Loucy (cell line): ENCODE measurements around the gene OR2D3.
"Not testable (repeated sequence)": the region's sequence is repeated elsewhere in the genome, so short reads cannot be mapped to it uniquely, and the experiment has no call there.

Source experiments
- H2AFZ ChIP-seq: fragments of 200-600 bp; sonication (generic); 2 replicates; pipeline ENCODE4 v1.6.0; 2016; ENCODE audit warnings: antibody characterized with exemption, mild to moderate bottlenecking, low read length, moderate library complexity
- H3F3A ChIP-seq: fragments of 200-600 bp; 2 replicates; pipeline ENCODE4 v1.6.0; 2016; ENCODE audit warnings: antibody characterized with exemption, low read depth, mild to moderate bottlenecking
- H3K27me3 ChIP-seq: fragments of 200-600 bp; sonication (generic); 2 replicates; pipeline ENCODE4 v1.6.1; 2014; ENCODE audit warnings: low read length, mild to moderate bottlenecking; ENCODE audit not compliant: insufficient read depth, poor library complexity, severe bottlenecking
- H3K36me3 ChIP-seq: fragments of 200-600 bp; sonication (generic); 2 replicates; pipeline ENCODE4 v1.6.1; 2016; ENCODE audit warnings: low read length; ENCODE audit not compliant: insufficient read depth
- H3K4me1 ChIP-seq: fragments of 200-600 bp; sonication (generic); 2 replicates; pipeline ENCODE4 v1.5.1; 2014; ENCODE audit warnings: low read length, mild to moderate bottlenecking; ENCODE audit not compliant: insufficient read depth, poor library complexity, severe bottlenecking
- H3K4me2 ChIP-seq: fragments of 200-600 bp; sonication (generic); 2 replicates; pipeline ENCODE4 v1.6.0; 2014; ENCODE audit warnings: antibody characterized with exemption, low read length, low read depth, mild to moderate bottlenecking; ENCODE audit not compliant: poor library complexity, severe bottlenecking
- H3K4me3 ChIP-seq: fragments of 200-600 bp; sonication (generic); 2 replicates; pipeline ENCODE4 v1.5.1; 2014; ENCODE audit warnings: low read length, mild to moderate bottlenecking, mixed read lengths; ENCODE audit not compliant: poor library complexity, severe bottlenecking
- H3K79me2 ChIP-seq: fragments of 200-600 bp; sonication (generic); 2 replicates; pipeline ENCODE4 v1.6.1; 2014; ENCODE audit warnings: low read length; ENCODE audit not compliant: insufficient read depth
- H3K9ac ChIP-seq: fragments of 200-600 bp; sonication (generic); 2 replicates; pipeline ENCODE4 v1.6.0; 2014; ENCODE audit warnings: mild to moderate bottlenecking, low read depth, low read length, moderate library complexity; ENCODE audit not compliant: poor library complexity, severe bottlenecking
- H3K9me2 ChIP-seq: fragments of 200-600 bp; sonication (generic); replicated peaks from 2 replicates; pipeline ENCODE4 v1.6.1; 2016; ENCODE audit warnings: low read depth, low read length, mixed read lengths
- H3K9me3 ChIP-seq: fragments of 200-600 bp; sonication (generic); 2 replicates; pipeline ENCODE4 v1.6.1; 2014; ENCODE audit warnings: mild to moderate bottlenecking, antibody characterized with exemption, low read length, low read depth; ENCODE audit not compliant: insufficient read depth
- H4K20me1 ChIP-seq: fragments of 200-600 bp; sonication (generic); 2 replicates; pipeline ENCODE4 v1.6.0; 2014; ENCODE audit warnings: antibody characterized with exemption, low read length, mild to moderate bottlenecking; ENCODE audit not compliant: insufficient read depth, poor library complexity, severe bottlenecking
- CTCF ChIP-seq: fragments of 200-600 bp; sonication (generic); conservative IDR thresholded peaks from 2 replicates; pipeline ENCODE4 v1.5.1; 2014; ENCODE audit warnings: mild to moderate bottlenecking, antibody characterized with exemption, low read length
- EZH2phosphoT487 ChIP-seq: fragments of 200-600 bp; IDR thresholded peaks from 2 replicates; pipeline ENCODE4 v1.6.1; 2018; ENCODE audit warnings: antibody characterized with exemption, mild to moderate bottlenecking, moderate library complexity, borderline replicate concordance

The OR2D3 gene

GRCh38 chr11:6941970-6942369 is 21.2 kb downstream of the OR2D3 start:
- Histone ChIP-seq H3K4me3 (no peak overlapping the region), H3K36me3 (peaks cover 10% of the 10 kb centered on the region; the same call in 1 of the 2 replicates), H3K4me1 (no peaks in the 10 kb centered on the region), H3K27me3 (no peaks in the 10 kb centered on the region), H4K20me1 (no peaks in the 10 kb centered on the region), H3K9me3 (no peaks in the 10 kb centered on the region), H3F3A (no peaks in the 10 kb centered on the region), H2AFZ (no peak overlapping the region), H3K79me2 (no peaks in the 10 kb centered on the region), H3K4me2 (no peak overlapping the region), H3K9me2 (0 out of 2 replicates have a peak, but pooled peaks cover 2% of the 10 kb centered on the region), H3K9ac (no peak overlapping the region)
- TF ChIP-seq EZH2phosphoT487 (no peak), CTCF (no peak)

GRCh38 chr11:6943131-6943530 is 22.3 kb downstream of the OR2D3 start:
- no peak overlapping the region for H3K4me3 ChIP-seq
- H3K79me2 ChIP-seq: no peaks in the 10 kb centered on the region
- H3K4me2 ChIP-seq: no peak overlapping the region
- no peaks in the 10 kb centered on the region for H4K20me1 ChIP-seq
- no peak overlapping the region for H2AFZ ChIP-seq
- no peak overlapping the region for H3K9ac ChIP-seq
- no peak for TF ChIP-seq CTCF
- TF ChIP-seq EZH2phosphoT487: no peak
- peaks cover 14% of the 10 kb centered on the region; the same call in 1 of the 2 replicates for H3K36me3 ChIP-seq
- H3K9me3 ChIP-seq: no peaks in the 10 kb centered on the region
- no peaks in the 10 kb centered on the region for H3F3A ChIP-seq
- no peaks in the 10 kb centered on the region for H3K4me1 ChIP-seq
- no peaks in the 10 kb centered on the region for H3K9me2 ChIP-seq
- no peaks in the 10 kb centered on the region for H3K27me3 ChIP-seq

- H3K4me1 ChIP-seq, H3F3A ChIP-seq, H3K4me2 ChIP-seq, H3K79me2 ChIP-seq, H4K20me1 ChIP-seq, H3K9me2 ChIP-seq, H3K9me3 ChIP-seq, H3K9ac ChIP-seq, H3K4me3 ChIP-seq, H3K27me3 ChIP-seq, H2AFZ ChIP-seq, H3K36me3 ChIP-seq: not testable (repeated sequence)
Measured at GRCh38 chr11:6954248-6954647, 33.4 kb downstream of the OR2D3 start.

GRCh38 chr11:6962141-6962540 is 41.3 kb downstream of the OR2D3 start:
- no peaks in the 10 kb centered on the region for H3K4me1 ChIP-seq
- no peak overlapping the region for H3K4me2 ChIP-seq

More at GRCh38 chr11:6962141-6962540, 41.3 kb downstream of the OR2D3 start:
- H3K9me3 ChIP-seq: no peaks in the 10 kb centered on the region
- no peak overlapping the region for H3K4me3 ChIP-seq
- no peaks in the 10 kb centered on the region for H4K20me1 ChIP-seq
- H3K9ac ChIP-seq: no peak overlapping the region
- no peaks in the 10 kb centered on the region for H3K9me2 ChIP-seq
- no peaks in the 10 kb centered on the region for H3K79me2 ChIP-seq
- no peaks in the 10 kb centered on the region for H3F3A ChIP-seq
- TF ChIP-seq CTCF: no peak
- no peak for TF ChIP-seq EZH2phosphoT487
- no peak overlapping the region for H2AFZ ChIP-seq
- no peaks in the 10 kb centered on the region for H3K27me3 ChIP-seq
- H3K36me3 ChIP-seq: no peaks in the 10 kb centered on the region; the same call in 1 of the 2 replicates
